COLO668 (cell line): Measurements from ENCODE around the gene CD34.

ENCODE experiments used
- DNase-seq: peaks from one replicate; lab custom pipeline; 2025; ENCODE audit not compliant: unreplicated experiment; lab: John Stamatoyannopoulos, UW

CD34 gene

DNA sequence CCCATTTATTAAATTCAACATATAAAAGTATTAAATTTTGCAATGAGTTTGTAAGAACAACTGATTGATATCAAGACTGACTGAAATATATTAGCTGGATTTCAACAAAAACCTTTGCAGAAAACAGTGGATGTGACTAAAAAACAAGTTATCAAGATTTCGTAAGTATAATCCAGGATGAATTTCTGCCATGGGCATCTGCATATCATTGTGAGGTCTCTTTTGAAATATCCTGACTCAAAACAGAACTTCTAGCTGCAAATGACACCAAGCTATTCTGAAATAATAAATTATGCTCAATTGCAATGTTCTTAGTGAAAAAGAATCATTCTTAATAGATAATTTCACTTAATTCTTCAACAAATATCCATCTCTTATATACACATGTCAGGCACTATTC lies 52.6 kb downstream of the CD34 start:
- DNase-seq: no peak

DNA sequence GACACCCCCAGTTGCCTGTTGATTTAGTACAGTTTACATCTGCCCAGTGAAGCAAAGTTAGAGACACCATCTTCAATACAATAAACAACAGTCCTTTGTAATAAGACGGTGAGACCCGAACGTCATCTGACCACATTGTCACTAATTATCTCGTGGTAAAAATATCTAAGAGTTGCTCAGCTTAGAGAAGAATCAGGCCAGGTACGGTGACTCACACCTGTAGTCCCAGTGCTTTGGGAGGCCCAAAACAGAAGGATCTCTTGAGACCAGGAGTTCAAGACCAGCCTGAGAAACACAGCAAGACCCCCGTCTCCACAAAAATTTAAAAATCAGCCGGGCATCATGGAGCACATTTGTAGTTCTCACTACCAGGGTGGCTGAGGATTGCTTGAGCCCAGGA lies 53.5 kb downstream of the CD34 start:
- DNase-seq: no peak

DNA sequence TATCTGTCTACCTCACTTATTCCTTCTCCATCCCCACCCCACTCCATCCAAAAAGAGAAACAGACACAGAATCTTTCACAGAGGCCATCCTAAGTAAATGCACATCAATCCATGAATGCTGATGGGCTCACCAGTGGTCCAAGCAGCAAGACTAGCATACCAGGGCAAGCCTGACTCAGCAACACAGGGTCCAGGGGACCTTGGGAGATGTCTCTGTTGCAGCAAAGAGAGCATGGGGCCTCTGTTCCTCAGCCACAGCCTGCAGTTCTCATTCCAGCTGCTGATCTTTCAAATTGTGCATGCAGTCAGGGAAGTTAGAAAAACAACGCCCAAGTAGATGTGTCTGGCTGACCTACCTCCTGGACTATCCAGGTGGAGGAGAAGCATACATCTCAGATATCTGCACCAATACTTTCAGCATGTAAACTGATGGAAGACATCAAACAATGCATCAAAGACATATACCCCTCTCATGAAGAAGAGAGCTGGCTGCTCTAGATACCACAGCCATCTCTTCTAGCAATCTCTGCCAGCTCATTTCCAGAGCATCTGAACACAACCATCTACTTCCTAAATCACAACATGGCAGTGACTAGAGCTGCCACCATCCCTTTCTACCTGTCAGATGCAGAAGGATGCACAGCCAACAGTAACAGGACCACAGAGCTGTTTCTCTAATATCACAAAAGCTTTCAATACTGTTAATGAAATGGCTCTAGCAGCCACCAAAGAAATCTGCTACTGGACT lies 54.5 kb downstream of the CD34 start:
- DNase-seq: no peak

DNA sequence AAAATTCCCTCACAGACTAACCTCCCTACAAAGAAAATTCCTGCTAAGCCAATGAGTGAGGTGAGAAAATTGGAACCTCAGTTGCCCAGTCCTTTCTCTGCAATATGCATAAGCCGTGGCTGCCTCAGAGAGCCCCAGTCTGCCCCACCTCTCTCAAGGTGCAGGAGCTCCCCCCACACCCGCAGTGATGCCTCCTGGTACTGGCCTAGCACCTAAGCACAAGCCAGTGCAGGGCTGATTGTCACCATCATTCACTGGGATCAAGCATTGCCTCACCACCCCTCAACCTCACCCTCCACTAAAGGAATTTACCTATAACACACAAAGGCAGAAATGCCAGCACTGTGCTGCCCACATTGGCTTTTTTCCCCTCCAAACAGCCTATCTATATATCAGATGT lies 56.9 kb downstream of the CD34 start:
- DNase-seq: no peak

DNA sequence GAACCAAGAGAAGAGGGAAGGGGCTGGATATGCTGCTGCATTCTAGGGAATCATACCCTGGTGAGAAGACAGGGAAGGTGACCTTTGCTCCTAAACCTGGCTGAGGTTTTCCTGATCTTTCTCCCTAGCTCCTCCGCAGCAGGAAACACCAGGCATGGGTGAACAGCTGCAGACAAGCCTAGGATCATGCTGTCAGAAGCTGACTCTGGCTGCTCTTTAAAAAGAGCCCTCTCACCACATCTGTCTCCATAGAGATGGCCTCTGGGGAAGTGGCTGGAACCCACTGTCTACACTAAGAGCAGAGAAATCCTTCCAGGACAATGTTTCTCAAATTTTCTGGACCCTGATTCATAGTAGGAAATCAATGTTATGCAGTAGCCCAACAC lies 57.6 kb downstream of the CD34 start:
- DNase-seq: no peak

DNA sequence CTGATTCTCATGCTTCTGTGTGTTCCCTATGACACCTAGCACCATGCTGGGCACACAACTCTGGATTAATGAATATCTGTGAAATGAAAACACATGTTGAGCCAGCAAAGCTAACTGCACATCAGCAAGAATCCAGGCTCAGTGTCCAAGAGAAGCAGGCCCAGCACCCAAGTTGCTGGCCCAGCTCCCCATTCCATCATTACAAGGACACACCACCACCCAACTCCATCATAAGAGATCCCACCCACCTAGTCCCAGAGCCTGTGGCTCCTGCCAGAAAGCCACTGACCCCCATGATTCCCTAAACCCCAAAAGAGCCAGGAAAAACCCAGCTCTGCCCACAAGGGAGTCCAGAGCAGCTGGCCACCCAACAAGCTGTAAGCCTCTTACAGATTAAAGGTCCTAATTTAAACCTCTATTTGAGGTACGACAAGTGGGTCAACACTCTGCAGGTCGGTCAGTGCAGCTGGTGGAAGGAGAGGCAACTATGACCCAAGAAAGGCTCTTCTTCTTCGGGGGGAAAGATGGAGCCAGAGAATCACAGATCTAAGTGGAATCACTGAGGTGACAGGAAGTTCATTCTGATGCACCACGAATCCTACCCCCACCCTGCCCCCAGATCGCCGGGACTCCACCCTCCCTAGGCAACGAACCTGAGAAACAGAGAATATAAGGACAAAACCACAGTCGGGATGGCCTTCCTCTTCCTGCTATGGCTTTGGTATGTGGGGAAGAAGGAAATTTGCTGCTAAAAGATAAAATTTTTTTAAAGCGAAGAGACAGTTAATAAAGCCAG lies 58.2 kb downstream of the CD34 start:
- no peak for DNase-seq

DNA sequence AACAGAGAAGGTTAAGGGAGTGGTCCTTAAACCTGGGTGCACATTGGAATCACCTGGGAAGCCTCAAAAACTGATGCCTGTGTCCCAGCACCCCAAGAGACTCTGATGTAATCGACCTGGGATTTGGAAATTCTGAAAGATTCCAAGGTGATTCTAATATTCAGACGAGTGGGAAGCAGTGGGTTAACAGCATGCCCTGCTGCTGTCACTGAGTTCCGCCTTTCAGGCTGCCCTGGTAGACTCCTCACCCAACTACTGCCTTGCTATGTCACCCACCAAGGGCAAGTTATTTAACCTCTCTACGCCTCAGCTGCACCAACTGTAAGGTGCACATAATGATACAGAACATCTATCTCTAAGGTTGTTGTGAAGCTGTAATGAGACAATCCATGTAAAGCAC lies 59.2 kb downstream of the CD34 start:
- DNase-seq: no peak

DNA sequence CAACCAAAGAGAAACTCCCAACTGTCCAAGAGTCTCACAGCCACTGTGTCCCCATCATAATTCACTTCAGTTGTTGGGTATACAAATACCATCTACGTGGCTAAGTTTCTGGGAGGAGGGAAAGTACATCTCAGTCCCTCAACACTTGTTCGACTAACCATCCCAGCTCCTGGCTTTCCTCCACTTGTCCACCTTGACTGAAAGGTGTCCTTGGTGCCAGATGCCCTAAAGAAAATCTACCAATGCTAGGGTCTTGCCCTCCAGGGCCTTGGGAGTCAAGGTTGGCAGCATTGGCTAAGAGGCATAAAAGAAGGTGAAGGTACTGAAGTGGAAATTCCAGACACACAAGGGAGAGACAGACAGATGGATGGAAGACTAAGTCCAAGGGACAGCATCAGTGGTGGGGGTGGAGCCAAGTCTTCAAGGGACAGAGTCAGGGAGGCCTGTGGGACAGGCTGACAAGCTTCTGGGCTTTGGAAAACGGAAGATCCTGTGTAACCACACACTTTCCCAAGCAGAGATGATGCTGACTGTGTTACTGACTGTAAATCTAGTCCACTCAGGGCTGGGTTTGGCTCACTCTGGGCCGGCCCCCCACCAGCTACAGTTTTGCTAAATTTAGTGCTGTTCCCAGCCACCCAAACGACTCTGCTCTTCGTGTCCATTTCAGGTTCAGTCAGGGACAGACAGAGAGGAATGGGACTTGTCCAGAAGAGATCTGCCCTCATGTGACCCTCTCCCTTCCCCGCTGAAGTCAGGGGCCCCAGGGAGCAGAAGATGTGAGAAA lies 60.1 kb downstream of the CD34 start:
- no peak for DNase-seq

DNA sequence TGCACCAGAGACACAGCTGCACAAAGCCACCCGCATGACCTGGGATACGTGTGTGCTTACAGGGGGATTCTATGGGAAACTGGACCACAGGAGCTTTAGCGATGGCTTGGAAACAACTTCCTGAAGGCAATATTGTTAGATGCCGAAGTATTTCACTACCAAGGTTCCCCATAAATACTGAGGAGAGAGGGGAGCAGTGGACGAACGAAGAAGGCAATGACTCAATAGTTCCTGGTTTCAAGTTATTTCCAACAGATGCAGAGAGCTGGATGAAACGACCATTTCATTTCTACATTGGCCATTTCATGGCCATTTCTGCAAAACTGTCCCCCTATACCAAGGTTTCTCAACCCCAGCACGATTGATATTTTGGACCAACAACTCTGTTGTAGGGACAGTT lies 61.3 kb downstream of the CD34 start:
- DNase-seq: no peak

DNA sequence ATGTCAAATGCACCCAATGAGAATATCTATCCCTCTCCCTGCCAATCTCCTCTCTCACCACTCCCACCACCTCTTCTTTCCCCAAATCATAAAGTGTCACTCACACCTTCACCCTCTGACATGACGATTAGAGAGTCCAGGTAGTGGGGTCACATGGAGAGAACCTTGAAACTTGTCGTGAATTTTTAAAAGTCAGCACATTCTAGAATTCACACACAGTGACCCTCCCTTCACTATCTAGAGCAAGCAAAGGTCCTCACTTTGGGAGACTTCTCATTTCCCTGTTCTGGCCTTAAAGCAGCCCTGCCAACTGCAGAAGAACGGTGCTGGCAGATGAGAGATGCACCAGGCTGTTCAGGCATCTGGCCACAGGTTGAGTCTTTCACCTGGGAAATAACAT lies 61.9 kb downstream of the CD34 start:
- no peak for DNase-seq

DNA sequence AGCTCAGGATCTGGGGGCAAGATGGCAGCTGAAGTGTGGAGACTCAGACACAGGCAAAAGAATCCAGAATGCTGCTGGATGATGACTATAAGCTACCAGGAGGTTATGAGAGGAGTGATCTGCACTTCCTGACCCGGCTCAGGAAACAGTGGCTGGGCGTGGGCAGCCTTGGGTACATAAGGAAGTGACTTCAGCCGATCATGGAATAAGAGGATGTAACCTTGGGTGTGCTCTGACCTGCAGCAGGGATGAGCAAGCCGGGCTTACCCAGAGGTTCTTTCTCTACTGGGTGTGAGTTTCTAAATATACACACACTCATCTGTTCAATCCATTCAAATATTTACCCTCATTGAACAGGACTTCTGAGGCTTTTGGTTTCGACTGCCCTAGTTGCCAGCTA lies 62.7 kb downstream of the CD34 start:
- peak; percentile 84 for DNase-seq

DNA sequence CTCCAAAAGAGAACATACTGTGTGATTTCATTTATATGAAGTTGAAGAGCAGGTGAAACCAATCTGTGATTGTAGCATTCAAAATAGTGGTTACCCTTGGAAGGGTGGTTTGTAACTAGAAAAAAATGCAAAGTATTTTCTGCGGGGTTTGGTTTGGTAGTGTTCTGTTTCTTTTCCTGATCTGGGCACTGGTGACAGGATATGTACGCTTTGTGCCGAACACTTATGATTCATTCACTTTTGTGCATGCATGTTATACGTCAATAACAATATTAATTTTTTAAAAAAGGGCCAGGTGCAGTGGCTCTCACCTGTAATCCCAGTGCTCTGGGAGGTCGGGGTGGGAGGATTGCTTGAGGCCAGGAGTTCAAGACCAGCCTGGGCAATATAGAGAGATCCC lies 63.8 kb downstream of the CD34 start:
- DNase-seq: no peak

DNA sequence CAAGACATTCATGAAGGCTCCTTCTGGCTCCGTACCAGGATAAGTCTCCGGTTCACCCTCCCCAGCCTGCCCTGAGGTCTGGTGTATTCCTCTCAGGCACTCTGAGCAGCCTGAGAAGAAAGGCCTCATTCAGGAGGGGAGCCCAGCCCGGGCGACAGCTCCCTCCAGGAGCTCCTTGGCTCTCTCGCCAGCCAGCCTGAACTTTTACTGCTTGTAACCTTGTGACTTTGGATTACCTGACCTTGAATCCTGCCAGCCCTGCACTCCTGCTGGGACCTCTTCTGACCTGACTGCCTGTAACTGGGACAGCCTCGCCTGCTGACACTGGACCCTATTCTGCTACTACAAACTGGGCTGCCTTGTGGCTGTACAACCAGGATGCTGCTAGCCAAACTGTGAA lies 65.8 kb downstream of the CD34 start:
- DNase-seq: no peak

DNA sequence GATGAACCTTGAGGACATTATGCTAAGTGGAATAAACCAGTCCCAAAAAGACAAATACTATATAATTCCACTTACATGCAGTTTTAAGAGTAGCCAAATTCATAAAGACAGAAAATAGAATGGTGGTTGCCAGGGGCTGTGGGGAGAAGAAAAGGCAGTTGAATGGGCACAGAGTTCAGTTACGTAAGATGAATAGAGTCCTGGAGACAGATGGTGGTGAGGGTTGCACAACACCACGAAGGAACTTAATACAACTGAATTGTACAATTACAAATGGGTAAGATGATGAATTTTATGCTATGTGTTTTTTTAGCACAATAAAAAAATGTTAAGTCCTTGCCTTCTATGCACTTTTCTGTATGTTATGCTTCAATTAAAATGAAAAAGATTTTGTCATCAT lies 66.6 kb downstream of the CD34 start:
- DNase-seq: no peak

DNA sequence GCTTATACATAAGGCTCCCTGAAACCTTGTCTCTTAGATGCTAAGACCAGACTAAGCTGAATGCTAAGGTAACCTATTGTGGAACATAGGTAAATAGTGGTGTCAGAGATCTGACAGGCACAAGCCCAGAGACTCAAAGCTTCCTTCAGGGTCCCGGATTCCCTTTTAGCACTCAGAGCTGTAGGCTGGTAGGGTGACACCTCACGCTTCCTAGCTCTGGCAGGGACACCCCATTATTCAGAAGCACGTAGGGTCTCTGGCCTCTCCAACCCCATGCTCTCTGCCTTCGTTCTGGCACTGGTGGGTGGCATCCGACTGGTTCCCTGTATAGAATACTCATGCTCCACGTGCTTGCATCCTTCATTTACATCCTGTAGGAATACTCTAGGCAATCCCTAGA lies 68.4 kb downstream of the CD34 start:
- DNase-seq: no peak

DNA sequence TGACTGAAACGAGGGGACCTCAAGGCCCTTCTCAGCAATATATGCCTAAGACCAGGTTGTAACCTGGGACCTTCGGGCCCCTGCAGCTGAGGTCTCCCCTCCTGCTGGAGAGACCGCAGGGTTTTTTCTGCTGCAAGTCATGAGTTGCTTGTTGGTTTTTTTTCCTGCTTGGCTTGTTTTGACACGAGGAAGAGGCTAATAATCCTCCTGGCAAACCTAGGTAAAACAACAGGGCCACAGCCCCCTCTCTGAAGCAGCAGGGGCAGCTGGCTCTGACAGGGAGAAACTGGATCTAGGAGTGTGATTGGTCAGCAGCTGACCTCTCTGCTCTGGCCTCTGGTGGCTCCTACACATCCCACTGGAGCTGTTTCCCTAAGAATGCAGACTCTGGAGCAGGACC lies 69.0 kb downstream of the CD34 start:
- no peak for DNase-seq

DNA sequence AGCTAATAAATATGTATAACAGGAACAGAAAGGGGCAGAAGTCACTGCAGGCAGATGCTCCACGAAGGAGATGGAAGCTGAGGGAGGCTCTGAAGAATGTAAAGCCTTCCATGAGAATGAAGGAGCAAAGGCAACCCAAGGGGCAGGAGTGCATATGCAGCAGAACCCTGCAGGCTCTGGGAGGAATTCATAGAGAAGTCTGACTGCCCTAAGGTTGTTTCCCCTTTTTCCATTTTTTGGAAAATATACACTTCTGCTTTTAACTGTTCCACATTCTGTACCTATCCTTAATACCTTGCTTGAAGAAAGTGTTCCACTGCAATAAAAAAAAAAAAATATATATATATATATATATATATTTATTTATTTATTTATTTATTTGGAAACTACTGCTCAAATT lies 69.6 kb downstream of the CD34 start:
- no peak for DNase-seq

DNA sequence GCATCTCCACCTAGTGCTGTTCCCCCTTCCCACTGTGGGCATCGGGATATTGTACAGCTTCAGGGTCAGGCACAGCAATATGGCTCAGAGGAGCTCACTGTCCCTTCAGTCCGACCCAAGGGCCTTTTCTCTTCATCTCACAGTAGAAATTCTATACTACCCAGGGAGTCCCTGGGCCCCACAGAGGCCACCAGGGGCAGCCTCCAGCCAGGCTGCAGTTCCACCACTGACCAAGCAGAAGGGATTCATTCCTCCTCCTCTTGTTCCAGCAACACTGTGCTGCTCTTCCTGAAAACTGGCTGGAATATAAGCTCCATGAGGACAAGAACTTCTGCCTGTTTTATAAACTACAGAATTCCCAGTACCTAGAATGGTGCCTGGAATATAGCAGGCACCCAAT lies 70.5 kb downstream of the CD34 start:
- DNase-seq: no peak

DNA sequence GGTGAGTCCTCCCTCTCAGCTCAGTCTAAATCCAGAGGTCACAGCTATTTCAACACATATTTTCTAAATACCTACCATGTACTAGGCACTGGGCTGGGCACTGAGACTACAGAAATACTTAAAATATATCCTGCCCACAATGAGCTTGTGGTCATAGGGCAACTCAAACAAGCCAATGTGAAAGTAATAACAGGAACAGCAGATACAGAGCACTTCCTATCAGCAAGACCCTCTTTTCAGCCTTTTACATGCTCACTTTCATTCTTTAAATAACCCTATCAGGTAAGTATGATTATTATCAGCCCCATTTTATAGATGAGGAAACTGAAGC lies 71.9 kb downstream of the CD34 start:
- no peak for DNase-seq

DNA sequence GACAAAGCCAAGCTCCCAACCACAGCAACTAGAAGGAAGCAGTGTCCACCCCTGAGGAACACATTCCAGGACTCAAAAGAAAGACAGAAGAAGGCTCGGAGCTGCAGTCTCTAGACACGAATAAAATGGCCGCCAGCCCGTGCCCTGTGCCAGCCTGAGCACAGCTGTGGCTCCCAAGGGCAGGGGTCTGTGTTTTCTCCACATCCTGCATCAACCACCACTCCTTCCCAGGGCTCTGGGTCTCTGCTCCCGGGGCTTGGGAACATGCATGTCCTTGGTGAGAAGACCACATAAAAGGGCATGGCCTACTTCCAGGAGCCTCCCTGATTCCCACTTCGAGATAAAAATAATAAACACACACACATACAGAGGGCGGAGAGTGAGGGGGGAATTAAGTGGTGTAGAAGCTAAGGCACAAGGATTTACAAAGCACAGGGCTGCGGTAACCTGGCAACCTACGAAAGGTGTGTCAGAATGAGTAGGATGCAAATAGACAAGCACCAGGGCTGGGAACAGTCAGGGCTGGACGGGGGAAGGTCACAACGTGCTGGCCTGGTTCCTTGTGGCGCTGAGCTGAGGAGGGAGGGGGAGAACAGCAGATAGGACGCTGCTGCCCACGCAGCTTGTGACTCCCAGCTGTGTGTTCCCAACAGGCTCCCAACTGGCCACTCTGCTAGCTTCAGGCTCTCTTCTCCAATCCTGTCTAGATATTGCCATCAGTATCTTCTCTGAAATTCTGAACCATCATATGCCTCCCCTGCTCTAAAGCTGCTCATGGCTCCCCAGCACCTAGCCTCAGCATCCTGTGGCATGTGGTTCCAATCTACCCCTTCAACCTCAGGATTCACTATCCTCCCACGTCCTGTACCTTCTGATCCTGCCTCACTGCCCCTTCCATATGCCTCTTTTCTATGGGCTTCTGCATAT lies 72.5 kb downstream of the CD34 start:
- DNase-seq: no peak

DNA sequence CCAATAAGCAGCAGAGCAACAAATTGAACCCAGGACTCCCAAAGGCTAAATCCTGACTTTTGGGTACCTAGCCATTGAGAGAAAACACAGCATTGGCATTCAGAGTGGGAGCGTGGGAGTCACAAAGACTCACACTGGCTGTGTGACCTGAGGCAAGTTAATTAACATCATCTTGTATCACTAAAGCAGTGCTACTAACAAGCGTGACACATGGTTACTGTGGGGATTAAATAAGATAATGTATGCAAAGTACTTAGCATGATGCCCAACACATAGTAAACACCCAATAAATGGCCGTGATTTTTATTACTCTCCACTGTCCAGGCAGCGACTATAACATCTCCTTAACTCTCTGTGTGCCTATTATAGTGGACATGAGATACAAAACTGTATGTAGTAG lies 73.3 kb downstream of the CD34 start:
- DNase-seq: no peak
